ENCODE data around the gene CHTOP. TPM values are rescaled to one million over a fixed set of nuclear protein-coding genes. Genes with fewer than 3 reads are reported as not detected.

The CHTOP gene, protein sequence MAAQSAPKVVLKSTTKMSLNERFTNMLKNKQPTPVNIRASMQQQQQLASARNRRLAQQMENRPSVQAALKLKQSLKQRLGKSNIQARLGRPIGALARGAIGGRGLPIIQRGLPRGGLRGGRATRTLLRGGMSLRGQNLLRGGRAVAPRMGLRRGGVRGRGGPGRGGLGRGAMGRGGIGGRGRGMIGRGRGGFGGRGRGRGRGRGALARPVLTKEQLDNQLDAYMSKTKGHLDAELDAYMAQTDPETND
- total RNA-seq (2012; rRNA removed) (33.9 and 38.9 TPM in 2 replicates), polyA plus RNA-seq (2012; rRNA removed) (49.3 and 50.8 TPM in 2 replicates), Bru-seq, nascent RNA (percentile 95 among the genes with signal in this experiment), BruChase-seq, experiment 1, labeled RNA remaining after a 6-hour chase (percentile 88 among the genes with signal in this experiment), BruChase-seq, experiment 2, labeled RNA remaining after a 2-hour chase (percentile 86 among the genes with signal in this experiment)
- polyA plus RNA-seq (2012; cell fraction: cytosol; rRNA removed), result 35.0 and 80.4 TPM in 2 replicates
- polyA plus RNA-seq (2012; cell fraction: nucleus; rRNA removed; ENCODE audit: low replicate concordance), result 34.8 and 95.9 TPM in 2 replicates
- long read RNA-seq, transcript CHTOP-204 (6 exons, 2,096 nt), result minor isoform, 14 of 47 reads
- long read RNA-seq, transcript CHTOP-203 (6 exons, 2,165 nt), result major isoform, 21 of 47 reads
- long read RNA-seq, partial matches to known transcripts, result 1 of 47 reads
- long read RNA-seq, other reads (novel, unspliced or antisense), result 5 of 47 reads

DNA sequence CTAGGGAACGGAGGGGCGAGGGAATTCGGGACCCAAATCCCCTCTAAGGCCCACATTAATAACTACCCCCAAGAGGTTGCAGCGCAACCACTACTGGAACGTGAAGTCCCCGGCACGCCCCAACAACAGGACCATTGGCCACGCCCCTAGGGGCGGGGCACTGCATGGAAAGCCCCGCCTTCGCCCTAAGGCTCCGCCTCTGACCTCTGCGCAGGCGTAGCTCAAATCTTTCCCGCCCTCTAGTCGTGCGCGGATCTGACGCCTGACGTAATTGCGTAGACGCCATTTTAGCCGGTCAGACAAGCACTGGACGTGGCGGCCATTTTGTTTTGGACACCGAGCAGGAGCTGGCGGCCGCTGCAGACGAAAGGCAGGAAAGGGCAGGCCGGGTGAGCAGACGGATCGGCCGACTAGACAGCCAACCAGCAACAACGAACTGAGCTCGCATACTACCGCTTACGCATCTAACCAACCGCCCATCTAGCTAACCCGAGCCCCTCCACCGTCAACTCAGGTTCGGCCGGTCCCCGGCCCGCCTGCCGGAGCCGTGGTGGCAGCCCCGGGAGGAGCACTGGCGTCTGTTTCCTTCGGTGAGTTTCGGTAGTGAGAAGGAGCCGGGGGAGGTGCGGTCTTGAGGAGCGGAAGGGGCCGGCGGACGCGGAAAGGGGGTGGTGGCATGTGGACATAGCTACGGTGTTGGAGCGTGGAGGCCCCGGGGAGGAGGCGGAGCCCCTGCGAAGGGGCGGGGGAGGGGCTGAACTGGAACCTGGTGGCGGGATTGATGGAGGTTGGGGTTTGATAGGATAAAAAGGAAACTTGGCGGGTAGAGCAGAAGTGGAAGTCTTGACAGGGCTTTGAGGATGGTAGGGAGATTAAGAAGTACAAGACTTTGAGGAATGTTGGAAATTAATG is at the start of gene CHTOP:
Gene CHTOP, plus strand, starts transcription at position 313 of the 912 bp plus-strand sequence. CDS start 2,523 bp downstream, outside the sequence.
- Histone ChIP-seq H3K4ac (ENCODE audit: low read depth, low read length) (peak within 1 kb of the TSS; percentile 100), H3K79me1 (ENCODE audit: low read depth in 1 of 2, low read length in 2 of 2) (peaks cover 26 to 41% of the 10 kb centered on the region in 2 experiments), H3K4me3 (ENCODE audit: insufficient read depth, low read depth, low read length) (peak within 1 kb of the TSS; percentile 79), H3K9me3 (ENCODE audit: control insufficient read depth, insufficient read depth, low read length) (no peaks in the 10 kb centered on the region), H3K14ac (replicated peaks; ENCODE audit: low read depth, low read length) (peak within 1 kb of the TSS; percentile 100), H4K91ac (ENCODE audit: insufficient read depth, low read depth, low read length) (peak within 1 kb of the TSS; percentile 100), H2BK15ac (ENCODE audit: low read depth, low read length) (no peak within 1 kb of the TSS; the same call in 2 of the 3 replicates), H4K8ac (ENCODE audit: low read depth in 2 of 2, low read length in 2 of 2) (peak within 1 kb of the TSS; percentile 94 to 100), H3K27me3 (ENCODE audit: control insufficient read depth, insufficient read depth, low read length) (no peaks in the 10 kb centered on the region), H3K56ac (ENCODE audit: extremely low read depth, insufficient read depth, low read length) (peak within 1 kb of the TSS; percentile 100), H2AK5ac (ENCODE audit: low read depth, low read length) (peak within 1 kb of the TSS; percentile 100), H4K5ac (ENCODE audit: low read depth, low read length) (peak within 1 kb of the TSS; percentile 95), H3K4me2 (ENCODE audit: low read depth, low read length) (peak within 1 kb of the TSS; percentile 86), H2BK120ac (ENCODE audit: low read depth, low read length) (peak within 1 kb of the TSS; percentile 83), H2AK9ac (replicated peaks; ENCODE audit: low read depth, low read length, poor library complexity) (peak within 1 kb of the TSS; percentile 100), H2BK20ac (ENCODE audit: low read depth, low read length) (no peak within 1 kb of the TSS), H3K9ac (ENCODE audit: low read depth, low read length) (peak within 1 kb of the TSS; percentile 99), H3K23ac (ENCODE audit: low read depth, low read length) (peak within 1 kb of the TSS; percentile 100), H3K4me1 (ENCODE audit: control insufficient read depth, insufficient read depth, low read length) (peaks cover 3% of the 10 kb centered on the region), H2AFZ (replicated peaks; ENCODE audit: low read length, poor library complexity) (peak within 1 kb of the TSS; percentile 93), H4K20me1 (ENCODE audit: insufficient read depth, low read length) (peaks cover 23% of the 10 kb centered on the region; the same call in 1 of the 2 replicates), H3K9me1 (ENCODE audit: insufficient read depth, low read length) (0 out of 2 replicates have a peak, but pooled peaks cover 8% of the 10 kb centered on the region), H3K36me3 (ENCODE audit: control insufficient read depth, insufficient read depth, low read length) (peaks cover 21% of the 10 kb centered on the region), H3K18ac (ENCODE audit: low read depth, low read length) (peak within 1 kb of the TSS; percentile 91), H2BK5ac (ENCODE audit: low read depth, low read length, poor library complexity, severe bottlenecking) (peak within 1 kb of the TSS; percentile 98), H3K27ac (ENCODE audit: insufficient read depth, low read length) (peak within 1 kb of the TSS; percentile 98)
- 0% methylated on average over 48 of the region's 65 CpGs; no CpG with 5 or more reads in 1 of the 2 experiments for WGBS, 2 experiments (ENCODE audit: extremely low coverage in 2 of 2, insufficient read length in 1 of 2)
- peak; percentile 97 for ATAC-seq (ENCODE audit: low read depth)
- dilution Hi-C loops (cut with HindIII; ENCODE audit: low sequenced_read_pairs, unreplicated experiment), result no loop called here
- DNase-seq, result peak; percentile 99
- intact Hi-C loops (cut with micrococcal nuclease), result loop anchor here (1.0 to 2.0 kb wide), 2 partner anchors 61 to 123 kb away; no protein-coding TSS in a partner anchor
- in situ Hi-C loops (cut with MboI; ENCODE audit: low sequenced_read_pairs), result no loop called here
- BruUV-seq (replicated peaks), result TSS peak; percentile 82
- ChIA-PET POLR2A (ENCODE audit: unreplicated experiment) (interaction anchor here (0.6 to 1.5 kb wide), 8 partner anchors 10 to 103 kb away, joined by 3 to 14 read pairs (median 4); no protein-coding TSS in a partner anchor), CTCF (interaction anchor here (0.9 to 1.6 kb wide), 6 partner anchors 12 to 123 kb away, joined by 4 to 11 read pairs (median 5); no protein-coding TSS in a partner anchor)
- TF ChIP-seq SMC3 (IDR thresholded peaks at IDR 0.05; ENCODE audit: low read depth, low read length), result no peak
- TF ChIP-seq CHD1 (IDR thresholded peaks at IDR 0.05; ENCODE audit: low read depth, low read length), result peak; percentile 98
- TF ChIP-seq CEBPB (IDR thresholded peaks at IDR 0.05; ENCODE audit: low read depth, low read length), result peak; percentile 65
- TF ChIP-seq MAZ (IDR thresholded peaks at IDR 0.05; ENCODE audit: borderline replicate concordance, low read depth, low read length), result peak; percentile 75; the same call in 1 of the 2 replicates
- TF ChIP-seq, protein P1, sequence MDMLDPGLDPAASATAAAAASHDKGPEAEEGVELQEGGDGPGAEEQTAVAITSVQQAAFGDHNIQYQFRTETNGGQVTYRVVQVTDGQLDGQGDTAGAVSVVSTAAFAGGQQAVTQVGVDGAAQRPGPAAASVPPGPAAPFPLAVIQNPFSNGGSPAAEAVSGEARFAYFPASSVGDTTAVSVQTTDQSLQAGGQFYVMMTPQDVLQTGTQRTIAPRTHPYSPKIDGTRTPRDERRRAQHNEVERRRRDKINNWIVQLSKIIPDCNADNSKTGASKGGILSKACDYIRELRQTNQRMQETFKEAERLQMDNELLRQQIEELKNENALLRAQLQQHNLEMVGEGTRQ (IDR thresholded peaks at IDR 0.05; ENCODE audit: low read depth, low read length), result 0 out of 2 replicates have a peak, but pooled peaks have one; percentile 13
- TF ChIP-seq NFE2L2 (IDR thresholded peaks at IDR 0.05; ENCODE audit: low read depth, low read length), result no peak
- TF ChIP-seq POLR2A (IDR thresholded peaks at IDR 0.05; ENCODE audit: low read depth, low read length), result peak; percentile 94
- TF ChIP-seq BHLHE40 (IDR thresholded peaks at IDR 0.05; ENCODE audit: low read depth, low read length), result no peak
- no peak for TF ChIP-seq FOS (IDR thresholded peaks at IDR 0.05; ENCODE audit: low read depth, low read length)
- TF ChIP-seq, protein P2, sequence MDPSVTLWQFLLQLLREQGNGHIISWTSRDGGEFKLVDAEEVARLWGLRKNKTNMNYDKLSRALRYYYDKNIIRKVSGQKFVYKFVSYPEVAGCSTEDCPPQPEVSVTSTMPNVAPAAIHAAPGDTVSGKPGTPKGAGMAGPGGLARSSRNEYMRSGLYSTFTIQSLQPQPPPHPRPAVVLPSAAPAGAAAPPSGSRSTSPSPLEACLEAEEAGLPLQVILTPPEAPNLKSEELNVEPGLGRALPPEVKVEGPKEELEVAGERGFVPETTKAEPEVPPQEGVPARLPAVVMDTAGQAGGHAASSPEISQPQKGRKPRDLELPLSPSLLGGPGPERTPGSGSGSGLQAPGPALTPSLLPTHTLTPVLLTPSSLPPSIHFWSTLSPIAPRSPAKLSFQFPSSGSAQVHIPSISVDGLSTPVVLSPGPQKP (IDR thresholded peaks at IDR 0.05; ENCODE audit: borderline replicate concordance, low read depth, low read length), result no peak
- TF ChIP-seq RCOR1 (IDR thresholded peaks at IDR 0.05; ENCODE audit: insufficient replicate concordance, low read length), result no peak
- TF ChIP-seq RAD21 (IDR thresholded peaks at IDR 0.05; ENCODE audit: low read length), result no peak; the same call in 1 of the 2 replicates
